Hepatocyte (in vitro differentiated cells): ENCODE measurements around the gene KIRREL3. TPM values are rescaled to one million over a fixed set of nuclear protein-coding genes. Genes with fewer than 3 reads are reported as not detected.

Experiments
- DNase-seq: peaks from one replicate; pipeline ENCODE4 v3.0.0-alpha.2; 2016; ENCODE audit warnings: low spot score
- H2AFZ ChIP-seq: fragments of 200-600 bp; sonication (generic); 2 replicates; pipeline ENCODE4 v1.6.0; 2016; ENCODE audit warnings: antibody characterized with exemption, mild to moderate bottlenecking
- H3K27ac ChIP-seq: fragments of 200-600 bp; sonication (generic); 2 replicates; pipeline ENCODE4 v1.5.1; 2016; ENCODE audit warnings: mild to moderate bottlenecking
- H3K27me3 ChIP-seq: fragments of 200-600 bp; sonication (generic); 2 replicates; pipeline ENCODE4 v1.6.1; 2016
- H3K36me3 ChIP-seq: fragments of 200-600 bp; sonication (generic); replicated peaks from 2 replicates; pipeline ENCODE4 v1.5.1; 2016; ENCODE audit warnings: low read depth; ENCODE audit not compliant: insufficient read depth
- H3K4me1 ChIP-seq: fragments of 200-600 bp; sonication (generic); 2 replicates; pipeline ENCODE4 v1.5.1; 2016; ENCODE audit warnings: mild to moderate bottlenecking, moderate library complexity; ENCODE audit not compliant: insufficient read depth
- H3K4me2 ChIP-seq: fragments of 200-600 bp; sonication (generic); 2 replicates; pipeline ENCODE4 v1.6.0; 2016
- H3K4me3 ChIP-seq: fragments of 200-600 bp; sonication (generic); 2 replicates; pipeline ENCODE4 v1.5.1; 2016; ENCODE audit warnings: mild to moderate bottlenecking
- H3K79me2 ChIP-seq: fragments of 200-600 bp; sonication (generic); 2 replicates; pipeline ENCODE4 v1.6.0; 2017; ENCODE audit warnings: mild to moderate bottlenecking
- H3K9me2 ChIP-seq: fragments of 200-600 bp; sonication (generic); replicated peaks from 2 replicates; pipeline ENCODE4 v1.6.0; 2017; ENCODE audit warnings: mild to moderate bottlenecking; ENCODE audit not compliant: insufficient read depth
- H3K9me3 ChIP-seq: fragments of 200-600 bp; sonication (generic); 2 replicates; pipeline ENCODE4 v1.5.1; 2016; ENCODE audit warnings: low read depth, mild to moderate bottlenecking
- H4K20me1 ChIP-seq: fragments of 200-600 bp; sonication (generic); 2 replicates; pipeline ENCODE4 v1.6.0; 2016; ENCODE audit warnings: mild to moderate bottlenecking; ENCODE audit not compliant: insufficient read depth, poor library complexity, severe bottlenecking
- EZH2 ChIP-seq: fragments of 200-600 bp; sonication (generic); IDR thresholded peaks from 2 replicates; pipeline ENCODE4 v1.6.1; 2016; ENCODE audit warnings: antibody characterized with exemption, mild to moderate bottlenecking, borderline replicate concordance
- EZH2phosphoT487 ChIP-seq: fragments of 200-600 bp; sonication (generic); IDR thresholded peaks from one replicate; pipeline ENCODE4 v1.6.1; 2018; ENCODE audit warnings: antibody characterized with exemption, mild to moderate bottlenecking, low read depth, moderate library complexity; ENCODE audit not compliant: unreplicated experiment, severe bottlenecking
- WGBS: methylation state at CpG from one replicate; pipeline ENCODE4 v1.1.6; 2016; ENCODE audit warnings: low lambda C conversion rate; ENCODE audit errors: missing lambda C conversion rate; 5-methylcytosine and 5-hydroxymethylcytosine counted together
- polyA plus RNA-seq: library from polyadenylated mRNA; unstranded; fragments of >200 nt; fragmentation: Nextera tagmentation; extraction: Ambion mirVana; gene quantifications from 2 replicates; pipeline ENCODE4 v1.2.1, GENCODE V29; 2016
- total RNA-seq: library from RNA; depleted of rRNA; stranded (reverse); fragments of >200 nt; gene quantifications from 2 replicates; pipeline ENCODE4 v1.2.3, GENCODE V29; 2014
- TF ChIP-seq, protein P1 (sequence below): fragments of 200-600 bp; sonication (generic); IDR thresholded peaks from 2 replicates; pipeline ENCODE4 v1.5.1; 2016; ENCODE audit warnings: antibody characterized with exemption, mild to moderate bottlenecking; ENCODE audit not compliant: poor library complexity

Gene KIRREL3
- total and polyA plus RNA-seq, 2 experiments from 2014 or later = 0.33 to 0.86 TPM

DNA sequence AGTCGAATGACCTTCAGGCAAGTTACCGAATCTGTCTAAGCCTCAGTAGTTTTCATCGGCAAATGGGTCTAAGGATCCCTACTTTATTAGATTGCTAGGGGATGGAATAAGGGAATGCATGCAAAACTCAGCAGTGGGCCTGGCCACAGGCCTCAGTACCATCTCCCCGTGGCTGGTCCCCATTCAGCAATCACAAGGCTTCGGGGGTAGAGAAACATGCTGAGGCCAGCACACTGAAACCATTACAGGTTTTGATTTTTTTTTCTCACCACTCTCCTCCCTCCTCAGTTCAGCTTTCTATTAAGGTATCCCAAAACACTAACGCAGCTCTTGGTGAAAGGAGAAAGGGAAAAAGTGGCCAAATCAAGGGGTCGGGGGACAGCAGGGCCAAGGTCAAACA is 11.9 kb downstream of the KIRREL3 start:
- DNase-seq = no peak
- TF ChIP-seq EZH2 = no peak
- TF ChIP-seq, protein P1, sequence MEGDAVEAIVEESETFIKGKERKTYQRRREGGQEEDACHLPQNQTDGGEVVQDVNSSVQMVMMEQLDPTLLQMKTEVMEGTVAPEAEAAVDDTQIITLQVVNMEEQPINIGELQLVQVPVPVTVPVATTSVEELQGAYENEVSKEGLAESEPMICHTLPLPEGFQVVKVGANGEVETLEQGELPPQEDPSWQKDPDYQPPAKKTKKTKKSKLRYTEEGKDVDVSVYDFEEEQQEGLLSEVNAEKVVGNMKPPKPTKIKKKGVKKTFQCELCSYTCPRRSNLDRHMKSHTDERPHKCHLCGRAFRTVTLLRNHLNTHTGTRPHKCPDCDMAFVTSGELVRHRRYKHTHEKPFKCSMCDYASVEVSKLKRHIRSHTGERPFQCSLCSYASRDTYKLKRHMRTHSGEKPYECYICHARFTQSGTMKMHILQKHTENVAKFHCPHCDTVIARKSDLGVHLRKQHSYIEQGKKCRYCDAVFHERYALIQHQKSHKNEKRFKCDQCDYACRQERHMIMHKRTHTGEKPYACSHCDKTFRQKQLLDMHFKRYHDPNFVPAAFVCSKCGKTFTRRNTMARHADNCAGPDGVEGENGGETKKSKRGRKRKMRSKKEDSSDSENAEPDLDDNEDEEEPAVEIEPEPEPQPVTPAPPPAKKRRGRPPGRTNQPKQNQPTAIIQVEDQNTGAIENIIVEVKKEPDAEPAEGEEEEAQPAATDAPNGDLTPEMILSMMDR = no peak
- TF ChIP-seq EZH2phosphoT487 = no peak
- no peaks in the 10 kb centered on the region for H3K9me2 ChIP-seq
- no peaks in the 10 kb centered on the region for H3K9me3 ChIP-seq
- 82% methylated on average over 7 of the region's 7 CpGs for WGBS
- H3K4me2 ChIP-seq = no peak overlapping the region
- no peaks in the 10 kb centered on the region for H4K20me1 ChIP-seq
- H3K36me3 ChIP-seq = no peaks in the 10 kb centered on the region
- H3K27ac ChIP-seq = no peak overlapping the region
- peaks cover 70% of the 10 kb centered on the region for H3K27me3 ChIP-seq
- no peaks in the 10 kb centered on the region for H3K4me1 ChIP-seq
- no peak overlapping the region for H3K4me3 ChIP-seq
- H2AFZ ChIP-seq = no peak overlapping the region
- no peaks in the 10 kb centered on the region for H3K79me2 ChIP-seq

DNA sequence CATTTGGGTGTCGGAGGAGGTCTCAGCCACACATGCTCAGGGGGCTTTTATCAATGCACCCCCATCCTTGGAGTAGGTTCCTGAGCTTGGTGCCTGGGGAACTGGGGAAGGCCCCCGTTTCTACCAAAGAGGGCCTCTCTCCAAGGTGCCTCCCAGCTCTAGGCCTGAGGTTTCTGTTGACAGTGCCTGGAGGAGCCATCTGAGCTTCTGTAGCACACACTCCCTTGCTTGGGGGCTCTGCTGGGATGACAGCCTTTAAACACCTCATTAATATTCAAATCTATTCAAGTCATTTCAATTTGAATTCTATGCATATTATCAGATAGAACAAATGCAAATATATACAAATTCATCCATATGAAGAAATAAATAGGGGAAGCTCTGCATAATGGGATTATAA is 18.9 kb downstream of the KIRREL3 start:
- Histone ChIP-seq H3K9me2 (no peaks in the 10 kb centered on the region), H2AFZ (no peak overlapping the region), H3K4me1 (no peaks in the 10 kb centered on the region), H3K27me3 (peaks cover 45% of the 10 kb centered on the region), H3K36me3 (no peaks in the 10 kb centered on the region), H3K27ac (no peak overlapping the region), H3K9me3 (no peaks in the 10 kb centered on the region), H4K20me1 (no peaks in the 10 kb centered on the region), H3K4me2 (no peak overlapping the region), H3K4me3 (no peak overlapping the region), H3K79me2 (no peaks in the 10 kb centered on the region)
- 70% methylated on average over 2 of the region's 2 CpGs for whole genome bisulfite sequencing
- no peak for DNase-seq
- TF ChIP-seq EZH2phosphoT487 = no peak
- TF ChIP-seq, protein P1 = no peak
- TF ChIP-seq EZH2 = no peak

DNA sequence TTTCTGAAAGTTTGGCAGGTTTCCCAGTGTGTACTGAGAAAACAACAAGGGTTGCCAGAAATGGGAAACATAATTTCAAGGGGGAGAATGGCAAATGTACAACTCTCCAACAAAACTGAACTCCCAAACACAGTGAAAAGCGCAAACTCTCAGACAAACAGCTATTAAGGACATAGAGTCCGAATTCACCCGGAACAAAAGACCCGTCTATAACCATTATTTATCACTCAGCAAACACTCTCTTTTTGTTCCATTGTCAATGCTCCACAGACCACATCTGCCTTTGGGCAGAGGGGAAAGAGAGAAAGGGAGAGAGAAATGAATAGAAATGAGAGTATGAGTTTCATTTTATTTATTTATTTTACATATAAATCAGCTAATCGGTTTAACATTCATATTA is 21.7 kb downstream of the KIRREL3 start:
- Histone ChIP-seq H3K36me3 (no peaks in the 10 kb centered on the region), H3K9me2 (no peaks in the 10 kb centered on the region), H2AFZ (no peak overlapping the region), H4K20me1 (no peaks in the 10 kb centered on the region), H3K27me3 (peaks cover 34% of the 10 kb centered on the region), H3K4me3 (no peak overlapping the region), H3K4me2 (no peak overlapping the region), H3K27ac (no peak overlapping the region), H3K79me2 (no peaks in the 10 kb centered on the region), H3K9me3 (no peaks in the 10 kb centered on the region), H3K4me1 (no peaks in the 10 kb centered on the region)
- WGBS = 87% methylated on average over 5 of the region's 5 CpGs
- TF ChIP-seq, protein P1 = no peak
- no peak for TF ChIP-seq EZH2phosphoT487
- TF ChIP-seq EZH2 = no peak
- no peak for DNase-seq

DNA sequence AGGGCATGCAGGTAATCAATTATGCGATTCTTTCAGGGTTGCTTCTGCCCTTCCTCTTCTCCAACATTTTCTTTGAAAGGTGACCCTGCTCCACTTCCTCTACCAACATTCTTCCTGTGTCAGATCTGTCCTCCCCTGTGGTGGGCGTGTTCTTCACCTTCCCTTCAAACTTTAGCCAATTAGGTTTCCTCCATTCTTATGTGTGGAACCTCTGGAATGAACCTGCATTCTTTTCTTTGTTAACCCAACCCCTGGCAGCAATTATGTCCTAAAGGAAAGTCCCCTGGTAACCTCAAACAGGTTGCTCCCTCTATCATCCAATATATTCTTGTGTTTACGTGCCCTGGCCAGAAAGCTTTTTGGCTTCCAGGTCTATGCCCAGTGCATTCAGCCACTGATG is 22.4 kb downstream of the KIRREL3 start:
- no peak for DNase-seq
- H3K36me3 ChIP-seq = no peaks in the 10 kb centered on the region
- H4K20me1 ChIP-seq = no peaks in the 10 kb centered on the region
- H3K9me3 ChIP-seq = no peaks in the 10 kb centered on the region
- H3K27ac ChIP-seq = no peak overlapping the region
- TF ChIP-seq, protein P1 = no peak
- TF ChIP-seq EZH2phosphoT487 = no peak
- TF ChIP-seq EZH2 = no peak
- H3K9me2 ChIP-seq = no peaks in the 10 kb centered on the region
- H3K27me3 ChIP-seq = peaks cover 39% of the 10 kb centered on the region
- 67% methylated on average over 3 of the region's 3 CpGs for WGBS
- no peaks in the 10 kb centered on the region for H3K4me1 ChIP-seq
- no peak overlapping the region for H3K4me3 ChIP-seq
- no peak overlapping the region for H2AFZ ChIP-seq
- no peak overlapping the region for H3K4me2 ChIP-seq
- H3K79me2 ChIP-seq = no peaks in the 10 kb centered on the region
